Islet of Langerhans (tissue), 1 donor: ENCODE data around the gene CPSF2.
"Not testable (repeated sequence)": the region's sequence is repeated elsewhere in the genome, so short reads cannot be mapped to it uniquely, and the experiment has no call there.

Experiments
- FAIRE-seq: peaks from one replicate; lab custom pipeline; 2011; peaks lifted over from hg19 to GRCh38; lab: Jason Lieb, UNC

The CPSF2 gene

GRCh38 chr14:92160619-92161018 is 38.9 kb downstream of the CPSF2 start:
- FAIRE-seq, result no peak

GRCh38 chr14:92161521-92161920 is 39.8 kb downstream of the CPSF2 start:
- no peak for FAIRE-seq

DNA sequence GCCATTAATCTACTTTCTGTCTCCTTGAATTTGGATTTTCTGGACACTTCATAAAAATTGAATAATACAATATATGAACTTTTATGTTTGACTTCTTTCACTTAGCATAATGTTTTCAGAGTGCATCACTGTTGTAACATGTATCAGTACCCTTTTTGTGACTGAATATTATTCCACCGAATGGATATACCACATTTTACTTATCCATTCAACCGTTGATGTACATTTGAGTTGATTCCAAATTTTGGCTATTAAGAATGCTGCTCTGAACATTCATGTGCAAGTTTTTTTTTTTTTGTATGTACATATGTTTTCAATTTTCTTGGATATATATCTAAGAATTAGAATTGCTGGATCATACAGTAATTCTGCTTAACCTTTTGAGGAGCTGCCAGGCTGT is 43.2 kb downstream of the CPSF2 start:
- no peak for FAIRE-seq

DNA sequence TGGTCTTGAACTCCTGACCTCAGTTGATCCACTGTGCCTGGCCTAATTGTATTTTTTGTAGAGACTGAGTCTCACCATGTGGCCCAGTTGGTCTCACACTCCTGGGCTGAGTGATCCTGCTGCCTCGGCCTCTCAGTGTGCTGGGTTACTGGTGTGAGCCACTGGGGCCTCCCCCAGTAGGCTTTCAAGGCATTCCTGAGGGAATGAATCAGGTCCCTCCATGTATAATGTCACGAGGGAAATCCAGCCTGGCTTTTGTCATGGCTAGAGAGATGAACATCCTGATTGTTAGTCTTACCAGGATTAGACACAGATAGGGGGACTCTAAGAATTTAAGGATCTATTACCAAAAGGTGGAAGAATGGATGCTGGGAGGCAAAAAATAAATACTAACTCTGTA is 51.9 kb downstream of the CPSF2 start:
- FAIRE-seq, result no peak

- no peak for FAIRE-seq
Measured at GRCh38 chr14:92175811-92176210, 54.0 kb downstream of the CPSF2 start.

- FAIRE-seq, result no peak
Measured at GRCh38 chr14:92176476-92176875, 54.7 kb downstream of the CPSF2 start.

DNA sequence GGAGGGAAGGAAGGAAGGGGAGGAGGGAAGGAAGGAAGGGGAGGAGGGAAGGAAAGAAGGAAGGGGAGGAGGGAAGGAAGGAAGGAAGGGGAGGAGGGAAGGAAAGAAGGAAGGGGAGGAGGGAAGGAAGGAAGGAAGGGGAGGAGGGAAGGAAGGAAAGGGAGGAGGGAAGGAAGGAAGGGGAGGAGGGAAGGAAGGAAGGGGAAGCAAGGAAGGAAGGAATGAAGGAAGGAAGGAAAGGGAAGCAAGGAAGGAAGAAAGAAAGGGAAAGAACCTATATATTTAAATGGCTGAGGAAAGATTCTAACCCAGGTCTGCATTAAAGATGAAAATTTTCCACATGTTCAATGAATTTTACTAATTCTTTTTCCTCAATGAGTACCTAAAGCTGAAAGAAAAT is 57.4 kb downstream of the CPSF2 start:
- not testable (repeated sequence) for FAIRE-seq

DNA sequence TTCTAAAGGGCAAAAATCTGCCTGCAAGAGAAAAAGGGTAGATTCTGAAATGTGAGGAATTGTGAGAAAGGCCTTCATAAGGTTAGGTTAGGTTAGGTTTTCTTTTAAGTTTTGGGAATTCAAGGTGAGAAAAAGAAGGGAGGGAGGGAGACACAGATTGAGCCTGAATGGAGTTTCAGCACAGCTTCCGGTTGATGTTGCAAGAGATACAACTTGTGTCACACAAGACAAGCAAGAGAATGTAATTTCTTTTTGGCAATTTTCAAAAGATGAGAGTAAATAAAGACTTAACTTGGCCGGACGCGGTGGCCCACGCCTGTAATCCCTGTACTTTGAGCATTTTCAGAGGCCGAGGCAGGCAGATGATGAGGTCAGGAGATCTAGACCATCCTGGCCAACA is 63.8 kb downstream of the CPSF2 start:
- no peak for FAIRE-seq

- FAIRE-seq, result not testable (repeated sequence)
Measured at GRCh38 chr14:92187616-92188015, 65.8 kb downstream of the CPSF2 start.

- no peak for FAIRE-seq
Measured at GRCh38 chr14:92190768-92191167, 69.0 kb downstream of the CPSF2 start.

DNA sequence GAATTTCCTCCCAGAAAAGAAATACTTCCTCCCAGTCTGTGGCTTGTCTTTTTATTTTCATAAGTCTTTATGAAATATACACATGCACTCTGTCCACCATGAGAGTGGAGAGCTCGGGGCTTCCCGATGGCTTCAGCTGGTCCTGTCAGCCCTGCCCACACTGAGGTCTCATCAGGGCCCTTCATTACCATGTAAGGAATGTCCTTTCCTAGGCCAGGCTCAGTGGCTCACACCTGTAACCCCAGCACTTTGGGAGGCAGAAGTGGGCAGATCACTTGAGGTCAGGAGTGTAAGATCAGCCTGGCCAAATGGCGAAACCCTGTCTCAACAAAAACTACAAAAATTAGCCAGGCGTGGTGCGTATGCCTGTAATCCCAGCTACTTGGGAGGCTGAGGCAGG is 77.0 kb downstream of the CPSF2 start:
- FAIRE-seq, result no peak

- FAIRE-seq, result no peak
Measured at GRCh38 chr14:92199763-92200162, 78.0 kb downstream of the CPSF2 start.

GRCh38 chr14:92203116-92203515 is 81.3 kb downstream of the CPSF2 start:
- FAIRE-seq, result no peak

- FAIRE-seq, result no peak
Measured at GRCh38 chr14:92204792-92205191, 83.0 kb downstream of the CPSF2 start.

DNA sequence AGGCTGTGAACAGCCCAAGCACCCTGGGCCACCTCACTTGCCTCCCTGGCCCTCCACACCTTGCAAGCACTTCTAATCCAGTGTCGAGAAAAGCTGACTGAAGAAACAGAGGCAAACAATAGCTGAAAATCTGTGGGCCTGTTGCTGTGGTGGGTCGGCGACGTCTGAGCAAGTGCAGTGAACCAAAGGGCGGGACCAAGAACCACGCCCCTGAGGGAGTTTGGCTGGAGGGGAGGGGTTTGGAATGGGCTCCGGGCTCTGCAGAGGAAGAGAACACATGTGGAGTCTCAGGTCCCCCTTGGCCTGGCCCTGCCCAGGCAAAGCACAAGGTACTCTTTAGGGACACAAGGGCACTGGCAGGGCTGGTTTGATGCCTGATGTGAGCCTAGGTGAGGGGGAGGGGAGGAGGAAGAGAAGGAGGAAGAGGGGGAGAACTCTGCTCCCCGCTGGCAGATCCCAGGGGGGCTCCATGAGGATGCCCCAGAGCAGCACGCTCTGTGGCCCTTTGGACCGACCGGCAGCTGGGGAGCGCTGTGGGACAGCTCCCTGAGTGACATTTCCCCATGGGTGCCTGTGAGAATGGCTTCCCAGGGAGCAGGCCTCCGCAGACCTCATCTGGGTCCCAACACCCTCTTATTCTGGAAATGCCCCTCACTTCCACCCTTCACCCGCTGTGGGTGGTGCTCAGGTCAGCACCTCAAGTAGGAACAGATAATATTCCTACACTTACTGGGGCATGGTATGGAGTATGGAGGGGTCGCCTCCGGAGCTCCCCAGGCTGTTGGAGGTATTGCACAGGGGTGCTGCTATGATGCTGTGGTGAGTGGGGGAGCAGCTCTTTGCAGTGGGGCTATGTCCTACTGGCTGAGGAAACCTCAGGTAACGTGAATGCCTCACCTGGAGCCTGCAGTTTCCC is 85.5 kb downstream of the CPSF2 start:
- FAIRE-seq, result no peak

DNA sequence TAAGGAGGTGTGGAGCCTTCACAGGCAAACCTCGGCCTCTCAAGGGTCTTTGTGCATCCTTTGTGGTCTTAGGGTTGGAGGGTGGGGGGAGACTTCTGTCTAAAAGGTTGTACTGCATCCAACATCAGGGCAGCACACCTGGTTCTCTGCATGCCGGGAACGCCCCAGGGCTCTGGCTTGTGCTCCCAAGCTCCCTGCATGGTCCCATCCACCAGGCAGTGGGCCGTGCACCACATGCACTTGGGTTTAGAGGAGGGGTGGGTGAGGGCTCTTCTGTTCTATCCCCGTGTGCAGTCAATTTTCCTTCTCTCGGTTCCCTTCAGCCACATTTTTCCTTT is 86.1 kb downstream of the CPSF2 start:
- no peak for FAIRE-seq

- no peak for FAIRE-seq
Measured at GRCh38 chr14:92209141-92209540, 87.4 kb downstream of the CPSF2 start.

DNA sequence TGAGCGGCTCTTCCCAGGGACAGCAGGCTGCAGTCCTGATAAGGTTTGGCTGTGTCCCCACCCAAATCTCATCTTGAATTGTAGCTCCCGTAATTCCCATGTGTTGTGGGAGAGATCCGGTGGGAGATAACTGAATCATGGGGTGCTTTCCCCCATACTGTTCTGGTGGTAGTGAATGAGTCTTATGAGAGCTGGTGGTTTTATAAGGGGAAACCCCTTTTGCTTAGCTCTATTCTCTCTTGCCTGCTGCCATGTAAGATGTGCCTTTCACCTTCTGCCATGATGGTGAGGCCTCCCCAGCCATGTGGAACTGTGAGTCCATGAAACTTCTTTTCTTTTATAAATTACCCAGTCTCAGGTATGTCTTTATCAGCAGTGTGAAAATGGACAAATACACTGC is 91.4 kb downstream of the CPSF2 start:
- not testable (repeated sequence) for FAIRE-seq

- no peak for FAIRE-seq
Measured at GRCh38 chr14:92215579-92215978, 93.8 kb downstream of the CPSF2 start.

DNA sequence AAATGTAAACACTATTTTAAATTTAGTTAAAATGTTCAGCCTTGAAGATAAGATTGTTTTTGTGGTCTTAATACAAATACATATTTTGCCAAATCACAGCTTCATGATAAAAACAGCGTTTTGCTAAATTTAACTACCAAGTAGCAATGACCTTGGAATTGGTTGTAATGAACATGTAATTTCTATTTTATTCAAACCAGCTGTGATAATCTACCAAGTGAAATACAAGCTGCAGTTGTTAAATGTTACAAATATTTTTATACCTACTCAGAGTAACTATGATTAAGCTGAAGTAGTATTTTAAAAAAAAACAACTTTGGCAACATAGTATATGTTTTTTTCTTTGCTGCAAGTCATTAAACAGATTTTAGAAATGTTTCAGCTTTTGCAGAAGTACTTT is 96.2 kb downstream of the CPSF2 start:
- no peak for FAIRE-seq
